ENCODE results near the gene CDC34. TPM values are rescaled to one million over a fixed set of nuclear protein-coding genes. Genes with fewer than 3 reads are reported as not detected.

The CDC34 gene
- total RNA-seq, 1 experiment from 2014 or later: 80.5 TPM

- ChIA-PET CTCF (no interaction called here), POLR2A (no interaction called here)
- H3K9me3 ChIP-seq (ENCODE audit: control insufficient read depth, insufficient read depth, low read depth, low read length): no peaks in the 10 kb centered on the region
- no peaks in the 10 kb centered on the region for H3K27me3 ChIP-seq (ENCODE audit: control insufficient read depth, insufficient read depth, low read length)
- in situ Hi-C loops (cut with HindIII; ENCODE audit: low pct_unique_long_range_greater_than_20kb, low sequenced_read_pairs): no loop called here
- peaks cover 16% of the 10 kb centered on the region for H3K4me1 ChIP-seq (ENCODE audit: control insufficient read depth, insufficient read depth, low read length)
- peaks cover 9% of the 10 kb centered on the region; the same call in 1 of the 2 replicates for H3K36me3 ChIP-seq (ENCODE audit: control insufficient read depth, insufficient read depth, low read length)
- DNase-seq (ENCODE audit: low read depth, low spot score) (no peak), ATAC-seq (no peak)
- intact Hi-C loops (cut with micrococcal nuclease; ENCODE audit: unreplicated experiment): no loop called here
- no peak for TF ChIP-seq POLR2AphosphoS5 (IDR thresholded peaks at IDR 0.05; ENCODE audit: low read depth, low read length)
- no peak for TF ChIP-seq SIN3A (IDR thresholded peaks at IDR 0.05; ENCODE audit: borderline replicate concordance, insufficient read depth, low read depth, low read length)
- TF ChIP-seq REST (IDR thresholded peaks at IDR 0.05; ENCODE audit: insufficient read depth in 1 of 2, low read depth in 2 of 2, low read length in 1 of 2): no peak
- no peak; the same call in 1 of the 2 replicates for TF ChIP-seq CTCF (IDR thresholded peaks at IDR 0.05)
- TF ChIP-seq TCF7L2 (IDR thresholded peaks at IDR 0.05; ENCODE audit: low read depth, low read length): no peak
- no peak overlapping the region for H3K4me3 ChIP-seq (ENCODE audit: low read depth in 2 of 2, low read length in 2 of 2)
- H3K27ac ChIP-seq (ENCODE audit: low read length): no peak overlapping the region
- no TSS peak for BruUV-seq (replicated peaks)
Observed at GRCh38 chr19:577439-578392, 46.2 kb downstream of the CDC34 start.

- DNase-seq (ENCODE audit: low read depth, low spot score) (no peak), ATAC-seq (no peak)
- intact Hi-C loops (cut with micrococcal nuclease; ENCODE audit: unreplicated experiment) (no loop called here), in situ Hi-C loops (cut with HindIII; ENCODE audit: low pct_unique_long_range_greater_than_20kb, low sequenced_read_pairs) (no loop called here)
- Histone ChIP-seq H3K27me3 (ENCODE audit: control insufficient read depth, insufficient read depth, low read length) (no peaks in the 10 kb centered on the region), H3K36me3 (ENCODE audit: control insufficient read depth, insufficient read depth, low read length) (peaks cover 5% of the 10 kb centered on the region; the same call in 1 of the 2 replicates), H3K27ac (ENCODE audit: low read length) (no peak overlapping the region), H3K4me1 (ENCODE audit: control insufficient read depth, insufficient read depth, low read length) (peaks cover 28% of the 10 kb centered on the region), H3K9me3 (ENCODE audit: control insufficient read depth, insufficient read depth, low read depth, low read length) (no peaks in the 10 kb centered on the region), H3K4me3 (ENCODE audit: low read depth in 2 of 2, low read length in 2 of 2) (no peak overlapping the region)
- POLR2A ChIA-PET: no interaction called here
- BruUV-seq (replicated peaks): no TSS peak
- CTCF ChIA-PET: no interaction called here
- no peak for TF ChIP-seq CTCF (IDR thresholded peaks at IDR 0.05)
- TF ChIP-seq POLR2AphosphoS5 (IDR thresholded peaks at IDR 0.05; ENCODE audit: low read depth, low read length): no peak
- TF ChIP-seq SIN3A (IDR thresholded peaks at IDR 0.05; ENCODE audit: borderline replicate concordance, insufficient read depth, low read depth, low read length): no peak
- no peak for TF ChIP-seq REST (IDR thresholded peaks at IDR 0.05; ENCODE audit: insufficient read depth in 1 of 2, low read depth in 2 of 2, low read length in 1 of 2)
- no peak for TF ChIP-seq TCF7L2 (IDR thresholded peaks at IDR 0.05; ENCODE audit: low read depth, low read length)
Observed at GRCh38 chr19:579111-579841, 47.7 kb downstream of the CDC34 start.
